ENCODE data around the gene TCF23. TPM values are rescaled to one million over a fixed set of nuclear protein-coding genes. Genes with fewer than 3 reads are reported as not detected.

The TCF23 gene
- total and polyA plus RNA-seq, 2 of the 4 experiments (the other 2 are of a cell fraction): not detected

DNA sequence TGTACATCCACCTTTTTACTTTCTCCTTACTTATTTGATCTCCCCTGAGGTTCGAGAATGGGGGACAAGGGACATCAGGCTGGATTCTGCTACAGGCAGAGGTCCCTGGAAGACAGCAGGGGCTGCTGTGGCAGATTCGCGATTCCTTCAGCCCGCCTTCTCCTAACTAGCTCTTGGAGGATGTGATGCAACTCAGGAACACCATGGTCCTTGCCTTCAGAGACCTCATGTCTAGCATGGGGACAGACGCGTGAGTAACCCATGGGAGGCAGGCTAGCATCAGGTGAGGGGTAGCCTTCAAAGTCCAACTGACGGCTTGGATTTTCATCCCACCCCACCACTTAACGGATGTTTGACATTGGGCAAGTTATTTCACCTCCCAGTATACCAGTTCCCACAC is 869 bp upstream of the TCF23 start:
- ChIA-PET POLR2A (ENCODE audit: unreplicated experiment) (no interaction called here), CTCF (no interaction called here)
- ATAC-seq (ENCODE audit: low read depth): no peak
- no peak overlapping the region for H4K91ac ChIP-seq (ENCODE audit: insufficient read depth, low read depth, low read length)
- no TSS peak for BruUV-seq (replicated peaks)
- no peak overlapping the region for H2AK5ac ChIP-seq (ENCODE audit: low read depth, low read length)
- H3K4me1 ChIP-seq (ENCODE audit: control insufficient read depth, insufficient read depth, low read length): no peaks in the 10 kb centered on the region
- H3K9ac ChIP-seq (ENCODE audit: low read depth, low read length): no peak overlapping the region
- DNase-seq: no peak
- H3K14ac ChIP-seq (replicated peaks; ENCODE audit: low read depth, low read length): no peak overlapping the region
- WGBS, 2 experiments (ENCODE audit: extremely low coverage in 2 of 2, insufficient read length in 1 of 2): 90% methylated on average over 2 of the region's 8 CpGs; no CpG with 5 or more reads in 1 of the 2 experiments
- no peak overlapping the region for H3K23ac ChIP-seq (ENCODE audit: low read depth, low read length)
- H4K8ac ChIP-seq (ENCODE audit: low read depth in 2 of 2, low read length in 2 of 2): no peak overlapping the region
- H4K20me1 ChIP-seq (ENCODE audit: insufficient read depth, low read length): no peaks in the 10 kb centered on the region
- no peak overlapping the region for H4K5ac ChIP-seq (ENCODE audit: low read depth, low read length)
- H2BK120ac ChIP-seq (ENCODE audit: low read depth, low read length): no peak overlapping the region
- dilution Hi-C loops (cut with HindIII; ENCODE audit: low sequenced_read_pairs, unreplicated experiment) (no loop called here), in situ Hi-C loops (cut with MboI; ENCODE audit: low sequenced_read_pairs) (no loop called here), intact Hi-C loops (cut with micrococcal nuclease) (no loop called here)
- TF ChIP-seq MXI1 (IDR thresholded peaks at IDR 0.05; ENCODE audit: borderline replicate concordance, low read depth, low read length) (no peak), MAZ (IDR thresholded peaks at IDR 0.05; ENCODE audit: borderline replicate concordance, low read depth, low read length) (no peak), SMC3 (IDR thresholded peaks at IDR 0.05; ENCODE audit: low read depth, low read length) (no peak), USF2 (IDR thresholded peaks at IDR 0.05; ENCODE audit: low read depth, low read length) (no peak)
- no peak overlapping the region for H2AK9ac ChIP-seq (replicated peaks; ENCODE audit: low read depth, low read length, poor library complexity)
- no peak overlapping the region for H3K27ac ChIP-seq (ENCODE audit: insufficient read depth, low read length)
- H3K56ac ChIP-seq (ENCODE audit: extremely low read depth, insufficient read depth, low read length): no peak overlapping the region
- H2AFZ ChIP-seq (replicated peaks; ENCODE audit: low read length, poor library complexity): no peak overlapping the region
- no peaks in the 10 kb centered on the region for H3K36me3 ChIP-seq (ENCODE audit: control insufficient read depth, insufficient read depth, low read length)
- no peak overlapping the region for H2BK15ac ChIP-seq (ENCODE audit: low read depth, low read length)
- H3K9me1 ChIP-seq (ENCODE audit: insufficient read depth, low read length): no peaks in the 10 kb centered on the region; the same call in 1 of the 2 replicates
- H3K4me3 ChIP-seq (ENCODE audit: insufficient read depth, low read depth, low read length): no peak overlapping the region
- no peak overlapping the region for H2BK20ac ChIP-seq (ENCODE audit: low read depth, low read length)
- H3K4ac ChIP-seq (ENCODE audit: low read depth, low read length): no peak overlapping the region
- no peak overlapping the region for H3K18ac ChIP-seq (ENCODE audit: low read depth, low read length)
- no peak overlapping the region for H2BK5ac ChIP-seq (ENCODE audit: low read depth, low read length, poor library complexity, severe bottlenecking)
- H3K27me3 ChIP-seq (ENCODE audit: control insufficient read depth, insufficient read depth, low read length): peaks cover 35% of the 10 kb centered on the region
- H3K79me1 ChIP-seq (ENCODE audit: low read depth in 1 of 2, low read length in 2 of 2): no peaks in the 10 kb centered on the region
- no peak overlapping the region for H3K4me2 ChIP-seq (ENCODE audit: low read depth, low read length)
- peaks cover 4% of the 10 kb centered on the region for H3K9me3 ChIP-seq (ENCODE audit: control insufficient read depth, insufficient read depth, low read length)
